Uterus (tissue), 4 donors: Measurements from ENCODE around the gene CLTA. TPM values are rescaled to one million over a fixed set of nuclear protein-coding genes. Genes with fewer than 3 reads are reported as not detected.
"Not testable (repeated sequence)": the region's sequence is repeated elsewhere in the genome, so short reads cannot be mapped to it uniquely, and the experiment has no call there.

Source experiments
- DNase-seq, 2 donors: peaks; one replicate each; pipeline ENCODE4 v3.0.0-alpha.2; 2019 to 2020
- H3K27ac ChIP-seq, 2 donors: fragments of 200-600 bp; sonication (generic); 1 replicate in 1 of 2; 2 replicates in 1 of 2; pipeline ENCODE4 v1.5.1; 2016 to 2018
- H3K27me3 ChIP-seq, 2 donors: fragments of 200-600 bp; sonication (generic); one replicate each; pipeline ENCODE4 v1.5.1; 2018 to 2019; ENCODE audit warnings: control low read depth in 1 of 2
- H3K36me3 ChIP-seq, 2 donors: fragments of 200-600 bp; sonication (generic); one replicate each; pipeline ENCODE4 v1.5.1; 2019; ENCODE audit warnings: control low read depth in 1 of 2
- H3K4me1 ChIP-seq, 2 donors: fragments of 200-600 bp; sonication (generic); one replicate each; pipeline ENCODE4 v1.5.1; 2018 to 2019; ENCODE audit warnings: control low read depth in 1 of 2
- H3K4me3 ChIP-seq, 2 donors: fragments of 200-600 bp; sonication (generic); 1 replicate in 1 of 2; 2 replicates in 1 of 2; pipeline ENCODE4 v1.5.1; 2018 to 2019; ENCODE audit warnings: mild to moderate bottlenecking in 1 of 2
- H3K9me3 ChIP-seq, 2 donors: fragments of 200-600 bp; sonication (generic); one replicate each; pipeline ENCODE4 v1.5.1; 2019; ENCODE audit warnings: control low read depth in 1 of 2
- CTCF ChIP-seq, 4 experiments: fragments of 200-600 bp in 2 of 4; fragments of 450-650 bp in 2 of 4; sonication (generic) in 2 of 4; IDR thresholded peaks; one replicate each; pipeline ENCODE4 v1.5.1; 2016 to 2019; ENCODE audit warnings: antibody characterized with exemption in 4 of 4, mild to moderate bottlenecking in 2 of 4, moderate library complexity in 1 of 4
- POLR2A ChIP-seq, 2 donors: fragments of 450-650 bp; IDR thresholded peaks; one replicate each; pipeline ENCODE4 v1.6.1; 2016; ENCODE audit warnings: antibody characterized with exemption in 2 of 2, mild to moderate bottlenecking in 1 of 2, moderate library complexity in 1 of 2
- intact Hi-C: fragments of 100-400 bp; cut with DNase I; formaldehyde crosslinking; loops from one replicate; pipeline ENCODE4 v1.15.1; 2023; ENCODE audit warnings: low total_unique reads
- total RNA-seq, 4 donors: library from RNA; depleted of rRNA in 3 of 4; stranded (reverse); fragments of >200 nt in 3 of 4; gene quantifications; one replicate each; pipeline versions ENCODE4 v1.1.0 to v1.2.4, GENCODE V29; 2014 to 2023
- donor health status: DM: yes; HTN: yes; CAD: no.

CLTA gene
- total RNA-seq, 4 donors from 2014 or later = 111 to 191 (median 141) TPM

DNA sequence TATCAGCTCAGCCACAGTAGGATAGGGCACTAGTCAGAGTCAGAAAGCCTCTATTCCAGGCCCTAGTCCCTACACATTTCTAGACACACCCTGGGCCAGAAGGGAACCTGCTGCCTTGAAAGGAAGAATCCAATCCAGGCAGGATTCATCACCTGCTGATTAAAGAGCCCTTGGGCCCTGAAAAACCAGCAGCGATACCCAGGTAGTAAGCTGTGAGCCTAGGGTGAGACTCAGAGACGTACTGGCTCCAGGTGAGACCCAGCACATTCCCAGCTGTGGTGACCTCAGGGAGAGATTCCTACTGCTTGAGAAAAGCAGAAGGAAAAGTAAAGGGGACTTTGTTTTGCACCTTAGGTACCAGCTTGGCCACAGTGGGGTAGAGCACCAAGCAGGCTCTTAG lies 16.9 kb upstream of the CLTA start:
- DNase-seq = no peak
- H3K27me3 ChIP-seq = no peaks in the 10 kb centered on the region
- no peaks in the 10 kb centered on the region for H3K9me3 ChIP-seq
- no peaks in the 10 kb centered on the region for H3K36me3 ChIP-seq
- intact Hi-C loops = no loop called here
- H3K4me3 ChIP-seq = no peak overlapping the region
- no peak overlapping the region for H3K27ac ChIP-seq
- no peak for TF ChIP-seq POLR2A (IDR thresholded peaks at IDR 0.05)
- no peak for TF ChIP-seq CTCF (IDR thresholded peaks at IDR 0.05)
- H3K4me1 ChIP-seq = no peaks in the 10 kb centered on the region

GRCh38 chr9:36174271-36174670 lies 16.4 kb upstream of the CLTA start:
- Histone ChIP-seq H3K36me3 (no peaks in the 10 kb centered on the region), H3K4me3 (no peak overlapping the region), H3K27ac (no peak overlapping the region), H3K27me3 (no peaks in the 10 kb centered on the region), H3K9me3 (no peaks in the 10 kb centered on the region), H3K4me1 (no peaks in the 10 kb centered on the region)
- intact Hi-C loops = no loop called here
- no peak for DNase-seq
- no peak for TF ChIP-seq POLR2A (IDR thresholded peaks at IDR 0.05)
- TF ChIP-seq CTCF (IDR thresholded peaks at IDR 0.05) = no peak

DNA sequence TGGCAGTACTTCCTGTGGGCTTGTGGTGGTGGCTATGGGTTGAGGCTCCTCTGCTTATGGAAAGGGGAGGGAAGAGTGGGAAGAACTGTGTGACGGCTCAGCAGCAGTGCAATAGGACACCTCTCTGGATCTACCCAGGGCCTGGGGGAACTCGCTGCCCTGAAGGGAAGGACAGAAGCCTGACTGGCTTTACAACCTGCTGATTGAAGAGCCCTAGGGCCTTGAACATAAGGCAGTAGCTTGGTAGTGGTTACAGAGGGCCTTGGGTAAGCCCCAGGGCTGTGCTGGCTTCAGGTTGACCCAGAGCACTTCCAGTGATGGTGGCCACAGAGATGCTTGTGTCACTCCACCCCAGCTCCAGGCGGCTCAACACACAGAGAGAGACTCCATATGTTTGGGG lies 16.0 kb upstream of the CLTA start:
- Histone ChIP-seq H3K9me3 (no peaks in the 10 kb centered on the region), H3K27ac (no peak overlapping the region), H3K4me3 (no peak overlapping the region), H3K36me3 (no peaks in the 10 kb centered on the region), H3K27me3 (no peaks in the 10 kb centered on the region), H3K4me1 (no peaks in the 10 kb centered on the region)
- intact Hi-C loops = no loop called here
- TF ChIP-seq CTCF (IDR thresholded peaks at IDR 0.05) (no peak), POLR2A (IDR thresholded peaks at IDR 0.05) (no peak)
- no peak for DNase-seq

DNA sequence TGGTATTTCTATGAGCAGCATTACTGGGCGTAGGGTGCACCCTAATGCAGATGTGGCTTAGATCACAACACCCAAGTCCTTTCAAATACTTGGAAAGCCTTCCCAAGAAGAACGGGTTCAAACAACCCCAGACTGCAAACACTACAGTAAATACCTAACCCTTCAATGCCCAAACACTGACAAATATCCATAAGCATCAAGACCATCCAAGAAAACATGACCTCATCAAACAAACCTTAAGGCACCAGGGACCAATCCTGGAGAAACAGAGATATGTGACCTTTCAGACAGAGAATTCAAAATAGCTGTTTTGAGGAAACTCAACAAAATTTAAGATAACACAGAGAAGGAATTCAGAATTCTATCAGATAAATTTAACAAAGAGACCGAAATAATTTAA lies 15.5 kb upstream of the CLTA start:
- DNase-seq, H3K36me3 ChIP-seq, H3K27ac ChIP-seq, H3K4me3 ChIP-seq, H3K9me3 ChIP-seq, H3K4me1 ChIP-seq, H3K27me3 ChIP-seq, intact Hi-C loops: not testable (repeated sequence)

GRCh38 chr9:36176496-36176895 lies 14.2 kb upstream of the CLTA start:
- intact Hi-C loops = not testable (repeated sequence)

GRCh38 chr9:36177571-36177970 lies 13.2 kb upstream of the CLTA start:
- DNase-seq = no peak
- intact Hi-C loops = no loop called here

More at GRCh38 chr9:36176496-36176895, 14.2 kb upstream of the CLTA start:
- H3K4me1 ChIP-seq, H3K27me3 ChIP-seq, H3K4me3 ChIP-seq, H3K27ac ChIP-seq, H3K9me3 ChIP-seq, DNase-seq, H3K36me3 ChIP-seq: not testable (repeated sequence)

DNA sequence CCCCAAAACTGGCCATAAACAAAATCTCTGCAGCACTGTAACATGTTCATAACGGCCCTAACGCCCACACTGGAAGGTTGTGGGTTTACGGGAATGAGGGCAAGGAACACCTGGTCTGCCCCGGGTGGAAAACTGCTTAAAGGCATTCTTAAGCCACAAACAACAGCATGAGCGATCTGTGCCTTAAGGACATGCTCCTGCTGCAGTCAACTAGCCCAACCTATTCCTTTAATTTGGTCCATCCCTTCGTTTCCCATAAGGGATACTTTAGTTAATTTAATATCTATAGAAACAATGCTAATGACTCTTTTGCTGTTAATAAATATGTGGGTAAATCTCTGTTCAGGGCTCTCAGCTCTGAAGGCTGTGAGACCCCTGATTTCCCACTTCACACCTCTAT lies 10.5 kb upstream of the CLTA start:
- H3K27me3 ChIP-seq, H3K36me3 ChIP-seq, DNase-seq, H3K4me1 ChIP-seq, intact Hi-C loops, H3K9me3 ChIP-seq, H3K4me3 ChIP-seq, H3K27ac ChIP-seq: not testable (repeated sequence)

More at GRCh38 chr9:36177571-36177970, 13.2 kb upstream of the CLTA start:
- Histone ChIP-seq H3K4me3 (no peak overlapping the region), H3K27ac (no peak overlapping the region), H3K27me3 (no peaks in the 10 kb centered on the region), H3K4me1 (no peaks in the 10 kb centered on the region), H3K36me3 (no peaks in the 10 kb centered on the region), H3K9me3 (no peaks in the 10 kb centered on the region)
- no peak for TF ChIP-seq CTCF (IDR thresholded peaks at IDR 0.05)
- TF ChIP-seq POLR2A (IDR thresholded peaks at IDR 0.05) = no peak
